GM10847 (cell line): ENCODE results near the gene TPH2.

Experiments used
- POLR2A ChIP-seq: IDR thresholded peaks from 2 replicates; pipeline ENCODE4 v1.6.1; 2011; ENCODE audit not compliant: insufficient read length; ENCODE audit errors: extremely low read depth

TPH2 gene

GRCh38 chr12:72053604-72054003 is 115.0 kb downstream of the TPH2 start:
- TF ChIP-seq POLR2A, result no peak

- TF ChIP-seq POLR2A, result no peak
Observed at GRCh38 chr12:72054511-72054910, 115.9 kb downstream of the TPH2 start.

- no peak for TF ChIP-seq POLR2A
Observed at GRCh38 chr12:72057330-72057914, 118.8 kb downstream of the TPH2 start.

GRCh38 chr12:72063073-72063472 is 124.4 kb downstream of the TPH2 start:
- no peak for TF ChIP-seq POLR2A

- no peak for TF ChIP-seq POLR2A
Observed at GRCh38 chr12:72071030-72071429, 132.4 kb downstream of the TPH2 start.

- no peak for TF ChIP-seq POLR2A
Observed at GRCh38 chr12:72072592-72073212, 134.1 kb downstream of the TPH2 start.

- TF ChIP-seq POLR2A, result no peak
Observed at GRCh38 chr12:72074065-72074464, 135.4 kb downstream of the TPH2 start.

- TF ChIP-seq POLR2A, result no peak
Observed at GRCh38 chr12:72074956-72075355, 136.3 kb downstream of the TPH2 start.

- TF ChIP-seq POLR2A, result no peak
Observed at GRCh38 chr12:72075401-72075800, 136.8 kb downstream of the TPH2 start.

GRCh38 chr12:72075891-72076557 is 137.4 kb downstream of the TPH2 start:
- TF ChIP-seq POLR2A, result no peak

GRCh38 chr12:72076558-72076915 is 137.9 kb downstream of the TPH2 start:
- TF ChIP-seq POLR2A, result no peak

GRCh38 chr12:72077111-72077820 is 138.6 kb downstream of the TPH2 start:
- no peak for TF ChIP-seq POLR2A

GRCh38 chr12:72081777-72082176 is 143.1 kb downstream of the TPH2 start:
- TF ChIP-seq POLR2A, result no peak
